Chondrocyte (in vitro differentiated cells): Measurements from ENCODE around the gene SLC22A16. TPM values are rescaled to one million over a fixed set of nuclear protein-coding genes. Genes with fewer than 3 reads are reported as not detected.

Experiments
- DNase-seq: peaks from one replicate; pipeline ENCODE4 v3.0.0; 2021; ENCODE audit warnings: mixed read lengths, low spot score
- H3K27ac Mint-ChIP-seq: one replicate; pipeline ENCODE4 v1.8.0; 2021; ENCODE audit warnings: mild to moderate bottlenecking, moderate library complexity, mixed read lengths; ENCODE audit not compliant: unreplicated experiment
- H3K27me3 Mint-ChIP-seq: 2 replicates; pipeline ENCODE4 v1.8.0; 2021; ENCODE audit warnings: low read depth, mixed read lengths
- H3K36me3 Mint-ChIP-seq: 2 replicates; pipeline ENCODE4 v1.8.0; 2021; ENCODE audit warnings: low read depth, mixed read lengths
- H3K4me1 Mint-ChIP-seq: 2 replicates; pipeline ENCODE4 v1.8.0; 2021; ENCODE audit warnings: low read depth, mild to moderate bottlenecking, mixed read lengths
- H3K4me3 Mint-ChIP-seq: one replicate; pipeline ENCODE4 v1.8.0; 2021; ENCODE audit warnings: mild to moderate bottlenecking, moderate library complexity, mixed read lengths; ENCODE audit not compliant: unreplicated experiment
- H3K9me3 Mint-ChIP-seq: 2 replicates; pipeline ENCODE4 v1.8.0; 2021; ENCODE audit warnings: low read depth, mixed read lengths
- total RNA-seq: library from RNA; stranded (reverse); gene quantifications from 3 replicates; pipeline ENCODE4 v1.2.1, GENCODE V29; 2021
- TF ChIP-seq, protein P1 (sequence below): fragments of 200-600 bp; sonication (generic); IDR thresholded peaks from 2 replicates; pipeline ENCODE4 v1.5.0; 2021; ENCODE audit warnings: antibody characterized with exemption, mild to moderate bottlenecking, moderate library complexity

Gene SLC22A16
- total RNA-seq, 1 donor from 2014 or later, result not detected

DNA sequence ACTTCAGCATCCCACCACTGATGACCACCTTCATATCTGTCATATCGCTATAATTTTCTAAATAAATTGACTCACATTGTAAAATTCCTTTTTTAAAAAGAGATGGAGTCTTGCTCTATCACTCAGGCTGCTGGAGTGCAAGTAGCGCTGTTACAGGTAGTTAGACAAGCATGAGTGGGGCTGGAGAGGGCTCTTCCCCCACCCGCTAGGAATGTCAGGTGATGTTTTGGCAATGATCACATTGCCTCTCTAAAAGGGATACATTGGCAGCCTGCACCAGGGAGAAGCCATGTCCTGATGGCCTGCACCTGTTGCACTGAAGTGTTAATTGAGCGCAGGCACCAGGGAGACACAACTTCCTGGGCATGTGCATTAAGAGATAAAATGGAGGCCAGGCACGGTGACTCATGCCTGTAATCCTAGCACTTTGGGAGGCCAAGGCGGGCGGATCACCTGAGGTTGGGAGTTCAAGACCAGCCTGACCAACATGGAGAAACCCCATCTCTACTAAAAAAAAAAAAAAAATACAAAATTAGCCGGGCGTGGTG lies 16.9 kb upstream of the SLC22A16 start:
- H3K27ac Mint-ChIP-seq, result no peak overlapping the region
- H3K4me1 Mint-ChIP-seq, result peaks cover 3% of the 10 kb centered on the region
- H3K36me3 Mint-ChIP-seq, result peaks cover 2% of the 10 kb centered on the region
- peaks cover 7% of the 10 kb centered on the region for H3K27me3 Mint-ChIP-seq
- H3K9me3 Mint-ChIP-seq, result no peaks in the 10 kb centered on the region
- DNase-seq, result no peak
- TF ChIP-seq, protein P1, sequence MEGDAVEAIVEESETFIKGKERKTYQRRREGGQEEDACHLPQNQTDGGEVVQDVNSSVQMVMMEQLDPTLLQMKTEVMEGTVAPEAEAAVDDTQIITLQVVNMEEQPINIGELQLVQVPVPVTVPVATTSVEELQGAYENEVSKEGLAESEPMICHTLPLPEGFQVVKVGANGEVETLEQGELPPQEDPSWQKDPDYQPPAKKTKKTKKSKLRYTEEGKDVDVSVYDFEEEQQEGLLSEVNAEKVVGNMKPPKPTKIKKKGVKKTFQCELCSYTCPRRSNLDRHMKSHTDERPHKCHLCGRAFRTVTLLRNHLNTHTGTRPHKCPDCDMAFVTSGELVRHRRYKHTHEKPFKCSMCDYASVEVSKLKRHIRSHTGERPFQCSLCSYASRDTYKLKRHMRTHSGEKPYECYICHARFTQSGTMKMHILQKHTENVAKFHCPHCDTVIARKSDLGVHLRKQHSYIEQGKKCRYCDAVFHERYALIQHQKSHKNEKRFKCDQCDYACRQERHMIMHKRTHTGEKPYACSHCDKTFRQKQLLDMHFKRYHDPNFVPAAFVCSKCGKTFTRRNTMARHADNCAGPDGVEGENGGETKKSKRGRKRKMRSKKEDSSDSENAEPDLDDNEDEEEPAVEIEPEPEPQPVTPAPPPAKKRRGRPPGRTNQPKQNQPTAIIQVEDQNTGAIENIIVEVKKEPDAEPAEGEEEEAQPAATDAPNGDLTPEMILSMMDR, result no peak
- H3K4me3 Mint-ChIP-seq, result no peak overlapping the region

DNA sequence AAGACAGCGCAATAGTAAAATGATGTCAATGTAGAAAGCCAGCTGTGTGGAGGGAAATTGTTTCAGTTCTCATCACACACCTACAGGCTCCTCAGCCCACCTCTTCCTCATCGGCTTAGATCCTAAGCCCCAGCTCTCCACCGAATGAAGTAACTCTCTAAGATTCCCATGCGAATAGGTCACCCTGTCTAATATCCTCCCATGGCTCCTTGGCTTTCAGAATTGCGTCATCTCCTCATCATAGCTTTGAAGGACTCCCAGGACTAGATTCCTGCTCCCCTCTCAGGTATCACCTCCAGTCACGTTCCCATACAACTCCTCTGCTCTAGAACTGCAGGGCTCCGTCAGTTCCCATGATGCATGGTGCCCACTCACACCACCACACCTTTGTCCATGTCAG lies 16.2 kb upstream of the SLC22A16 start:
- no peak overlapping the region for H3K27ac Mint-ChIP-seq
- no peak overlapping the region for H3K4me3 Mint-ChIP-seq
- H3K36me3 Mint-ChIP-seq, result peaks cover 2% of the 10 kb centered on the region
- TF ChIP-seq, protein P1, result no peak
- no peaks in the 10 kb centered on the region for H3K9me3 Mint-ChIP-seq
- peaks cover 7% of the 10 kb centered on the region for H3K27me3 Mint-ChIP-seq
- H3K4me1 Mint-ChIP-seq, result peaks cover 3% of the 10 kb centered on the region
- no peak for DNase-seq

DNA sequence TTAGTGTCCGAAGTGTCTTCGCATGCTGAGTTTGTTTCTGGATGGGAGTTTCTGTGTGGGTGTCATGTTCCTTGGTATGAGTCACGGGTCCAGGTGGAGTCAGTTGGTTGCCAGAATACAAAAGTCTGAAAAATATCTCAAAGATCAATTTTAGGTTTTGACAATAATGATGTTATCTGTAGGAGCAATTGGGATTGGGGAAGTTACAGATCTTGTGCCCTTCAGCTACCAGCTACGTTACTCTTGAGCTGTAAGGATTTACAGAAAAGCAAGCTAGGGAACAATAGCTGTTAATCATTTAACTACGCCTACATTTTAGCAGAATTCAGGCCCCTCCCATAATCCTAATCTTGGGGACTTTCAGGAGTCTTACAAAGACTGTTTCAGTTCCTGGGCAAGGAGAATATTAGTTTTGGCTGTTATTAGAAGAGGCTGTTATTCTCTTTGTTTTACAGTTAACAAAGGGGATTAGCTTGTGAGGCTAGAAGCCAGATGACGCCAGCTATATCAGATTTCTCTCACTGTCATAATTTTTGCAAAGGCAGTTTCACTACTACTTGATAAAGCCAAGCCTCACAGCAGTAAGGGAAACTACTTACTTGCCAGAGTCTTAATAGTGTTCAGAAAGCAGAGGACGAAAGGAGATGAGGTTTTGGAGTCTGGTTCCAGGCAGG lies 15.4 kb upstream of the SLC22A16 start:
- Mint-ChIP-seq H3K4me1 (peaks cover 3% of the 10 kb centered on the region), H3K36me3 (no peaks in the 10 kb centered on the region), H3K27ac (no peak overlapping the region), H3K4me3 (no peak overlapping the region), H3K27me3 (peaks cover 7% of the 10 kb centered on the region), H3K9me3 (no peaks in the 10 kb centered on the region)
- TF ChIP-seq, protein P1, result no peak
- DNase-seq, result no peak

DNA sequence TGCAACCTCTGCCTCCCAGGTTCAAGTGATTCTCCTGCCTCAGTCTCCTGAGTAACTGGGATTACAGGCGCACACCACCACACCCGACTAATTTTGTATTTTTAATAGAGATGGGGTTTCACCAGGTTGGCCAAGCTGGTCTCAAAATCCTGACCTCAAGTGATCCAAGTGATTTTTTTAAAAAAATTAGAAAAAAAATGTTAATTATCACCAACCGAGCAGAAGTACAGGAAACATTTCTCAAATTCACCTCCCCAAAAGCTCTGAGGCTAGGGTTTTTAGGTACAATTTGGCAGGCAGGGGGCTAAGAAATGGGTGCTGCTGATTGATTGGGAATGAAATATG lies 14.9 kb upstream of the SLC22A16 start:
- no peak overlapping the region for H3K4me3 Mint-ChIP-seq
- peaks cover 3% of the 10 kb centered on the region for H3K4me1 Mint-ChIP-seq
- H3K9me3 Mint-ChIP-seq, result no peaks in the 10 kb centered on the region
- H3K27ac Mint-ChIP-seq, result no peak overlapping the region
- H3K27me3 Mint-ChIP-seq, result peaks cover 7% of the 10 kb centered on the region
- no peak for DNase-seq
- TF ChIP-seq, protein P1, result no peak
- no peaks in the 10 kb centered on the region for H3K36me3 Mint-ChIP-seq

DNA sequence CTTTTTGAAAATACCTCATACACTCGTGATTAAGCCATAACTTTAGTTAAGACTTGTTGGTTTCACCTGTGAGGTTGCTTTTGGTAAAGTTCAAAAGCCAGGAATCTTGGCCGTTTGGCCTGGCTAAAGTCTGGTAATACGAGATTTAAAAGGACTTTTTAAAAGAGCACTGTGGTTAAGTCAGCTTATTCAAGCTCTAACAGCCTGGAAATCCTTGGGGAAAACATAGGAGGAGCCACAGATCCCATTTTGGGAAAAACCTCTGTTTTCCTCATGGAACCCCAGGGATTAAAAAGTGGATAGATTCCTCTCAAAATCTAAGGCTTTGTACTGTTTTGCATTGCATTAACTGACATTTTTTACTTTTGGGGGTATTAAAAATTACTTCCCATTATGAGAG lies 13.7 kb upstream of the SLC22A16 start:
- TF ChIP-seq, protein P1, result no peak
- DNase-seq, result no peak
- no peaks in the 10 kb centered on the region for H3K9me3 Mint-ChIP-seq
- H3K36me3 Mint-ChIP-seq, result no peaks in the 10 kb centered on the region
- H3K4me1 Mint-ChIP-seq, result peaks cover 3% of the 10 kb centered on the region
- H3K27ac Mint-ChIP-seq, result no peak overlapping the region
- peaks cover 13% of the 10 kb centered on the region for H3K27me3 Mint-ChIP-seq
- no peak overlapping the region for H3K4me3 Mint-ChIP-seq
